Measurements from ENCODE around the gene GDPD4. TPM values are rescaled to one million over a fixed set of nuclear protein-coding genes. Genes with fewer than 3 reads are reported as not detected.

Gene GDPD4
- total and polyA plus RNA-seq, 12 donors: not detected

- 88 to 91% methylated on average over 25 of the region's 25 CpGs for WGBS, 2 donors
- DNase-seq (no peak), ATAC-seq (no peak)
- no peak overlapping the region for H3K4me3 ChIP-seq
- peaks cover 0 to 5% (median 0%) of the 10 kb centered on the region in 9 donors for H3K4me1 ChIP-seq
- intact Hi-C loops (cut with DNase I): no loop called here
- no peak for TF ChIP-seq CTCF (IDR thresholded peaks at IDR 0.05)
- no peaks in the 10 kb centered on the region for H3K27me3 ChIP-seq
- H3K9me3 ChIP-seq: no peaks in the 10 kb centered on the region
- no peaks in the 10 kb centered on the region for H3K36me3 ChIP-seq
- H3K27ac ChIP-seq: no peak overlapping the region
These were observed 98.3 kb downstream of the GDPD4 start for GRCh38 chr11:77202941-77203900.

- 94 to 96% methylated on average over 23 of the region's 23 CpGs for WGBS, 2 donors
- ATAC-seq (no peak), DNase-seq (no peak)
- Histone ChIP-seq H3K27me3 (no peaks in the 10 kb centered on the region), H3K4me3 (no peak overlapping the region), H3K27ac (no peak overlapping the region), H3K36me3 (no peaks in the 10 kb centered on the region), H3K4me1 (no peaks in the 10 kb centered on the region), H3K9me3 (no peaks in the 10 kb centered on the region)
- intact Hi-C loops (cut with DNase I): no loop called here
- TF ChIP-seq CTCF (IDR thresholded peaks at IDR 0.05): no peak
These were observed 99.3 kb downstream of the GDPD4 start for GRCh38 chr11:77201991-77202841.

GRCh38 chr11:77201370-77201769 is 100.1 kb downstream of the GDPD4 start:
- H3K27me3 ChIP-seq: no peaks in the 10 kb centered on the region
- no peaks in the 10 kb centered on the region for H3K4me1 ChIP-seq
- H3K9me3 ChIP-seq: no peaks in the 10 kb centered on the region
- intact Hi-C loops (cut with DNase I): no loop called here
- no peak overlapping the region for H3K27ac ChIP-seq
- 89 to 92% methylated on average over 11 of the region's 11 CpGs for WGBS, 2 donors
- TF ChIP-seq CTCF (IDR thresholded peaks at IDR 0.05): no peak
- H3K4me3 ChIP-seq: no peak overlapping the region
- no peaks in the 10 kb centered on the region for H3K36me3 ChIP-seq
- no peak for ATAC-seq
- no peak for DNase-seq
